ENCODE results near the gene ULK1. TPM values are rescaled to one million over a fixed set of nuclear protein-coding genes. Genes with fewer than 3 reads are reported as not detected.

Gene ULK1
- total RNA-seq, 1 experiment from 2014 or later: 21.7 TPM

DNA sequence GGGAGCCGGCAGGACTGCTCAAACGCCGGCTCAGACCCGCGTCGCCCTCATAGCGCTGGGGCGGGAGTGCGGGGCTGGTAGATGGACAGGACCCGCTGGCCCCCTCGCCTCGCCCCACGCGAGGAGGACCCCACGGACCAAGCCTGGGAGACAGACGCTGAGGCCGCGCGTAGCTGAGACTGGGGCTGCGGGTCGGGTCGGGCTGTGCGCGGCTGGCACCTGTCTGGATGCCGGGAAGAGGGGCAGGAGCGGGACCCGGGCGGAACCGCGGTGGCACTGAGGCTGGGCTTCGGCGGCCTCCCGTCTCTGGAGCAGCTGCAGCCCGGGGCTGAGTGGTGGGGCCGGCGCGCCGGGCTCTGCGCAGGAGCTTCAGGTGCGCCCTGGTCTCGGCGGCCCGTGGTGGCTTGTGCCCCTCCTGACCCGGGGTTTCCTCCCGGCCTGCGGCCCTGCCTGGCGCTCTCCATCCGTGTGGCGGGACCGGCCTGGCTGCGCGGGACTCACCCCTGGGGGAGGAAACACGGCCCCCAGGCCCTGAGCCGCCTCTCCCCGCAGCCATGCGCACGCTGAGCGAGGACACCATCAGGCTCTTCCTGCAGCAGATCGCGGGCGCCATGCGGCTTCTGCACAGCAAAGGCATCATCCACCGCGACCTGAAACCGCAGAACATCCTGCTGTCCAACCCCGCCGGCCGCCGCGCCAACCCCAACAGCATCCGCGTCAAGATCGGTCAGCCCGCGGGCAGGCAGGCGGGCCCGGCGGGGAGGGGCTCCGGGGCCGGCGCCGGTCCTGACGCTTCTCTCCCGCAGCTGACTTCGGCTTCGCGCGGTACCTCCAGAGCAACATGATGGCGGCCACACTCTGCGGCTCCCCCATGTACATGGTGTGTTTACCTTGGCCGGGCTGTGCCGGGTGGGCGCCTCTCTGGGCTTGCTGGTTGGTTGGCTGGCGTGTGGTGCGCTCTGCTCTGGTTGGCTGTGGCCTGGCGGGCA, 14.0 kb downstream of the ULK1 start:
- no peak for TF ChIP-seq CTCF (IDR thresholded peaks at IDR 0.05; ENCODE audit: unreplicated experiment)
- peaks cover 29% of the 10 kb centered on the region for H3K36me3 Mint-ChIP-seq (ENCODE audit: insufficient read depth, unreplicated experiment)
- CTCF ChIA-PET: interaction anchor here (0.5 to 0.6 kb wide), 2 partner anchors 11 to 38 kb away, joined by 3 to 6 read pairs; no protein-coding TSS in a partner anchor
- H3K27ac Mint-ChIP-seq (ENCODE audit: low read depth, unreplicated experiment): no peak overlapping the region
- no peaks in the 10 kb centered on the region for H3K9me3 Mint-ChIP-seq (ENCODE audit: unreplicated experiment)
- H3K4me1 Mint-ChIP-seq (ENCODE audit: insufficient read depth, unreplicated experiment): peaks cover 9% of the 10 kb centered on the region
- intact Hi-C loops (cut with micrococcal nuclease): no loop called here
- BruUV-seq (replicated peaks): no TSS peak
- no peak for DNase-seq (ENCODE audit: unreplicated experiment)
- H3K4me3 Mint-ChIP-seq (ENCODE audit: unreplicated experiment): no peak overlapping the region
- H3K27me3 Mint-ChIP-seq (ENCODE audit: insufficient read depth, unreplicated experiment): no peaks in the 10 kb centered on the region
- POLR2A ChIA-PET: interaction anchor here (0.6 to 1.1 kb wide), 2 partner anchors 11 kb away, joined by 3 read pairs; no protein-coding TSS in a partner anchor

- Mint-ChIP-seq H3K4me1 (ENCODE audit: insufficient read depth, unreplicated experiment) (peaks cover 9% of the 10 kb centered on the region), H3K4me3 (ENCODE audit: unreplicated experiment) (no peak overlapping the region), H3K27me3 (ENCODE audit: insufficient read depth, unreplicated experiment) (no peaks in the 10 kb centered on the region), H3K36me3 (ENCODE audit: insufficient read depth, unreplicated experiment) (peaks cover 35% of the 10 kb centered on the region), H3K9me3 (ENCODE audit: unreplicated experiment) (no peaks in the 10 kb centered on the region), H3K27ac (ENCODE audit: low read depth, unreplicated experiment) (no peak overlapping the region)
- TF ChIP-seq CTCF (IDR thresholded peaks at IDR 0.05; ENCODE audit: unreplicated experiment): no peak
- POLR2A ChIA-PET: no interaction called here
- CTCF ChIA-PET: no interaction called here
- intact Hi-C loops (cut with micrococcal nuclease): no loop called here
- no TSS peak for BruUV-seq (replicated peaks)
- DNase-seq (ENCODE audit: unreplicated experiment): no peak
Measured at GRCh38 chr12:131909081-131909751, 14.8 kb downstream of the ULK1 start.

DNA sequence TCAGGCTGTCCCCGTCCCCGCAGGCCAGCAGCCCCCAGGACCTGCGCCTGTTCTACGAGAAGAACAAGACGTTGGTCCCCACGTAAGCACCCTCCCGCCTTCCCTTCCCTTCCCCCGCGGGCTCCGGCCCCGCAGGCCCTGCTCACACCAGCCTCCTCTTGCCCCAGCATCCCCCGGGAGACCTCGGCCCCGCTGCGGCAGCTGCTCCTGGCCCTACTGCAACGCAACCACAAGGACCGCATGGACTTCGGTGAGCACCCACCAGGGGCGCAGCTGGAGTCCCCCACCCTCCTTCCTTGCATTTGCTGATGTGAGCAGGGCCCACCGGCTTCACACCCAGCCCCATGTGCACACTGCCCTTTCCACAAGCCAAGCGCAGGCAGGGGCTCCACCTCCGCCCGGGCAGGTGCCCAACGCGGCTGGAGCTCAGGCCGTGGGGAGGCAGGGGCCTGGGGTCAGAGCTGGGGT, 15.4 kb downstream of the ULK1 start:
- Mint-ChIP-seq H3K9me3 (ENCODE audit: unreplicated experiment) (no peaks in the 10 kb centered on the region), H3K4me3 (ENCODE audit: unreplicated experiment) (no peak overlapping the region), H3K4me1 (ENCODE audit: insufficient read depth, unreplicated experiment) (peaks cover 9% of the 10 kb centered on the region), H3K27ac (ENCODE audit: low read depth, unreplicated experiment) (no peak overlapping the region), H3K27me3 (ENCODE audit: insufficient read depth, unreplicated experiment) (no peaks in the 10 kb centered on the region), H3K36me3 (ENCODE audit: insufficient read depth, unreplicated experiment) (peaks cover 41% of the 10 kb centered on the region)
- POLR2A ChIA-PET: interaction anchor here (0.7 to 1.2 kb wide), 2 partner anchors 20 to 199 kb away, joined by 3 to 5 read pairs; partner anchors contain the start of genes PUS1 and SFSWAP
- no peak for TF ChIP-seq CTCF (IDR thresholded peaks at IDR 0.05; ENCODE audit: unreplicated experiment)
- no TSS peak for BruUV-seq (replicated peaks)
- no peak for DNase-seq (ENCODE audit: unreplicated experiment)
- intact Hi-C loops (cut with micrococcal nuclease): no loop called here
- CTCF ChIA-PET: no interaction called here

Data from MCF 10A (cell line).